Upper lobe of right lung (tissue), 1 donor: ENCODE data around the gene BCL11A. TPM values are rescaled to one million over a fixed set of nuclear protein-coding genes. Genes with fewer than 3 reads are reported as not detected.

Experiments used
- ATAC-seq: fragments of 200-7000 bp; cut with Tn5 transposase; one replicate; pipeline ENCODE4 v1.9.1; 2020; ENCODE audit warnings: mild to moderate bottlenecking, moderate library complexity
- DNase-seq: peaks from one replicate; pipeline ENCODE4 v3.0.0-alpha.2; 2020
- H3K27ac ChIP-seq: fragments of 200-600 bp; one replicate; pipeline ENCODE4 v1.8.0; 2022
- H3K27me3 ChIP-seq: fragments of 200-600 bp; one replicate; pipeline ENCODE4 v1.8.0; 2022; ENCODE audit warnings: mild to moderate bottlenecking
- H3K36me3 ChIP-seq: fragments of 200-600 bp; one replicate; pipeline ENCODE4 v1.8.0; 2022
- H3K4me1 ChIP-seq: fragments of 200-600 bp; one replicate; pipeline ENCODE4 v1.8.0; 2022
- H3K4me3 ChIP-seq: fragments of 200-600 bp; one replicate; pipeline ENCODE4 v1.8.0; 2022; ENCODE audit warnings: mild to moderate bottlenecking
- H3K9me3 ChIP-seq: fragments of 200-600 bp; one replicate; pipeline ENCODE4 v1.8.0; 2022
- intact Hi-C: fragments of 100-400 bp; cut with DNase I; formaldehyde crosslinking; loops from one replicate; pipeline ENCODE4 v1.11.0; 2022
- total RNA-seq: library from RNA; stranded (reverse); fragmentation: NEBNext Ultra II Directional; extraction: Animal tissue kit (Norgen Biotek cat#: 25700); gene quantifications from one replicate; pipeline ENCODE4 v1.2.1, GENCODE V29; 2021
- TF ChIP-seq, protein P1 (sequence below): fragments of 200-600 bp; IDR thresholded peaks from one replicate; pipeline ENCODE4 v1.8.0; 2022; ENCODE audit warnings: antibody characterized with exemption
- donor health status: DM: no; HTN: yes; CAD: no; lungs with severe emphysema.

BCL11A gene
- total RNA-seq, 1 donor from 2014 or later, result 10.3 TPM

DNA sequence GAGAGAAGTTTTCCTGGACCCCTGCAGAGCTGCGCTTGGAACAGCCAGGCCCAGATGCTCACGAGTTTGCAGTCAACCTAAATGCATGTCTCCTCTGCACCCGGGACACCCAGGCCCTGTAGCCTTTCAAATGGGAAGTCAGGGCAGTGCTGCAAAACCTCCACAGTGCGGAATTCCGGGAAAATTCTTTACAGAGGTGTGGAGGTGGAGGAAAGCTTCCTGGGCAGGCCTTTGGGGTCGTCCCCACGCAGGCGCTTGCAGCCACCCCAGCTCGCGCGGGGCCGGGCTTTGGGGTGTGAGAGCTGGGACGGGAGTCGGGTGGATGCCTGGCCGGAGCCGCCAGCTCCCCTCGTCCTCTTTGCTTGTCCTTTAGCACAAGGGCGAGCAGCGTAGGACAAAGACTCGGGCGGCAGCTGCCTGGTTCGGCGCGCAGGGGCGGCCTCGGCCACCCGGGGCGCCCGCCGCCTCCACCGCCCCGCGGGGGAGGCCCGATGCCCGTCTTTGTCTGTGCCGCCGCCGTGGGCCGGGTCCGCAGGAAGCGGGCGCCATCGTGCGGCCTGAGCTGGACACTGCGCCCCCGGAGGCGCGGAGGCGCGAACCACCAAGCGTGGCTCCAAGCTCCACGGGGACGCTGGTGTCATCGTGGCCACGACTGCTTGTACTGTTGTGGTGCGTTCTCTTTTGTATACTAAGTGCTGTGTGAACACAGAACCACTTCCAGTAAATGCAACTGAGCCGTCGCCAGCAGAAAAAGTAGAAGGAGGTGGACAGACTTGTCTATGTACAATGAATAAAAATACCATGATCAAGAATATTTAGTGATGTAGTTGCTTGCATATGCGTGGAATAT is 28.2 kb upstream of the BCL11A start:
- Histone ChIP-seq H3K9me3 (no peaks in the 10 kb centered on the region), H3K4me1 (no peaks in the 10 kb centered on the region), H3K27ac (no peak overlapping the region), H3K4me3 (peak overlapping the region; percentile 39), H3K27me3 (peaks cover 41% of the 10 kb centered on the region), H3K36me3 (no peaks in the 10 kb centered on the region)
- ATAC-seq (peak; percentile 98), DNase-seq (peak; percentile 86)
- intact Hi-C loops, result no loop called here
- TF ChIP-seq, protein P1, sequence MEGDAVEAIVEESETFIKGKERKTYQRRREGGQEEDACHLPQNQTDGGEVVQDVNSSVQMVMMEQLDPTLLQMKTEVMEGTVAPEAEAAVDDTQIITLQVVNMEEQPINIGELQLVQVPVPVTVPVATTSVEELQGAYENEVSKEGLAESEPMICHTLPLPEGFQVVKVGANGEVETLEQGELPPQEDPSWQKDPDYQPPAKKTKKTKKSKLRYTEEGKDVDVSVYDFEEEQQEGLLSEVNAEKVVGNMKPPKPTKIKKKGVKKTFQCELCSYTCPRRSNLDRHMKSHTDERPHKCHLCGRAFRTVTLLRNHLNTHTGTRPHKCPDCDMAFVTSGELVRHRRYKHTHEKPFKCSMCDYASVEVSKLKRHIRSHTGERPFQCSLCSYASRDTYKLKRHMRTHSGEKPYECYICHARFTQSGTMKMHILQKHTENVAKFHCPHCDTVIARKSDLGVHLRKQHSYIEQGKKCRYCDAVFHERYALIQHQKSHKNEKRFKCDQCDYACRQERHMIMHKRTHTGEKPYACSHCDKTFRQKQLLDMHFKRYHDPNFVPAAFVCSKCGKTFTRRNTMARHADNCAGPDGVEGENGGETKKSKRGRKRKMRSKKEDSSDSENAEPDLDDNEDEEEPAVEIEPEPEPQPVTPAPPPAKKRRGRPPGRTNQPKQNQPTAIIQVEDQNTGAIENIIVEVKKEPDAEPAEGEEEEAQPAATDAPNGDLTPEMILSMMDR, result peak; percentile 96

- no peak overlapping the region for H3K4me3 ChIP-seq
- TF ChIP-seq, protein P1, result no peak
- ATAC-seq, result no peak
- H3K36me3 ChIP-seq, result no peaks in the 10 kb centered on the region
- no peak for DNase-seq
- no peak overlapping the region for H3K27ac ChIP-seq
- no peaks in the 10 kb centered on the region for H3K4me1 ChIP-seq
- intact Hi-C loops, result no loop called here
- no peaks in the 10 kb centered on the region for H3K9me3 ChIP-seq
- H3K27me3 ChIP-seq, result peaks cover 32% of the 10 kb centered on the region
Observed at GRCh38 chr2:60577682-60578283, 24.3 kb upstream of the BCL11A start.

GRCh38 chr2:60573251-60573650 is 19.8 kb upstream of the BCL11A start:
- intact Hi-C loops, result no loop called here
- Histone ChIP-seq H3K36me3 (no peaks in the 10 kb centered on the region), H3K9me3 (no peaks in the 10 kb centered on the region), H3K27me3 (peaks cover 49% of the 10 kb centered on the region), H3K4me1 (peaks cover 8% of the 10 kb centered on the region), H3K4me3 (no peak overlapping the region), H3K27ac (no peak overlapping the region)
- no peak for ATAC-seq
- no peak for DNase-seq
- TF ChIP-seq, protein P1, result no peak

GRCh38 chr2:60570251-60570650 is 16.8 kb upstream of the BCL11A start:
- Histone ChIP-seq H3K4me1 (peaks cover 8% of the 10 kb centered on the region), H3K36me3 (no peaks in the 10 kb centered on the region), H3K27ac (no peak overlapping the region), H3K9me3 (no peaks in the 10 kb centered on the region), H3K4me3 (no peak overlapping the region), H3K27me3 (peaks cover 74% of the 10 kb centered on the region)
- ATAC-seq (no peak), DNase-seq (no peak)
- TF ChIP-seq, protein P1, result no peak
- intact Hi-C loops, result no loop called here

- TF ChIP-seq, protein P1, result no peak
- intact Hi-C loops, result no loop called here
- Histone ChIP-seq H3K27ac (no peak overlapping the region), H3K27me3 (peaks cover 79% of the 10 kb centered on the region), H3K9me3 (no peaks in the 10 kb centered on the region), H3K4me3 (no peak overlapping the region), H3K4me1 (peaks cover 8% of the 10 kb centered on the region), H3K36me3 (no peaks in the 10 kb centered on the region)
- ATAC-seq (no peak), DNase-seq (no peak)
Observed at GRCh38 chr2:60569680-60570111, 16.2 kb upstream of the BCL11A start.
